Measurements from ENCODE around the gene MGAT1. TPM values are rescaled to one million over a fixed set of nuclear protein-coding genes. Genes with fewer than 3 reads are reported as not detected.
A peak's percentile ranks its signal among the peaks of the same experiment; 100 is the strongest.
"Not testable (repeated sequence)": the region's sequence is repeated elsewhere in the genome, so short reads cannot be mapped to it uniquely, and the experiment has no call there.

The MGAT1 gene
- total RNA-seq, 4 donors from 2014 or later: 121 to 154 (median 138) TPM

DNA sequence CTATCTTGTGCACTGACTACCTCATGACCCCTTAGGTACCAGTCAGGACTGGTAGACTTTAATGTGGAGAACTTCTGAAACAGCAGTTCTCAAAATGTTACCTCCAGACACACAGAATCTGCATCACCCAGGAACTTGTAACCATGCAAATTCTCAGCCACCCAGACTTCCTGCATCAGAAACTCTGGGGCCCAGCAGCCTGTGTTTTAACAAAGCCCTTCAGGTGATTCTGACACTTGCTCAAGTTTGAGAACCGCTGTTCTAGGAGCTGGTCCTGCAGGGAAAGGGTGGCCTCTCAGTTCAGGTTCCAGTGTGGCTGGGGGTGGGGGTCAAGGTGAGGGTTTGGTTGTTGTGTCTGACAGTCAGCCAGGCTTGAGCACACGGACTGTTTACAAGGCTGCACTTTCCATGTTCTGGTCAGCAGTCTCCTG lies 30.0 kb upstream of the MGAT1 start:
- no peak for DNase-seq (ENCODE audit: low spot score in 2 of 2)
- TF ChIP-seq POLR2A (IDR thresholded peaks at IDR 0.05): no peak
- TF ChIP-seq, protein P1, sequence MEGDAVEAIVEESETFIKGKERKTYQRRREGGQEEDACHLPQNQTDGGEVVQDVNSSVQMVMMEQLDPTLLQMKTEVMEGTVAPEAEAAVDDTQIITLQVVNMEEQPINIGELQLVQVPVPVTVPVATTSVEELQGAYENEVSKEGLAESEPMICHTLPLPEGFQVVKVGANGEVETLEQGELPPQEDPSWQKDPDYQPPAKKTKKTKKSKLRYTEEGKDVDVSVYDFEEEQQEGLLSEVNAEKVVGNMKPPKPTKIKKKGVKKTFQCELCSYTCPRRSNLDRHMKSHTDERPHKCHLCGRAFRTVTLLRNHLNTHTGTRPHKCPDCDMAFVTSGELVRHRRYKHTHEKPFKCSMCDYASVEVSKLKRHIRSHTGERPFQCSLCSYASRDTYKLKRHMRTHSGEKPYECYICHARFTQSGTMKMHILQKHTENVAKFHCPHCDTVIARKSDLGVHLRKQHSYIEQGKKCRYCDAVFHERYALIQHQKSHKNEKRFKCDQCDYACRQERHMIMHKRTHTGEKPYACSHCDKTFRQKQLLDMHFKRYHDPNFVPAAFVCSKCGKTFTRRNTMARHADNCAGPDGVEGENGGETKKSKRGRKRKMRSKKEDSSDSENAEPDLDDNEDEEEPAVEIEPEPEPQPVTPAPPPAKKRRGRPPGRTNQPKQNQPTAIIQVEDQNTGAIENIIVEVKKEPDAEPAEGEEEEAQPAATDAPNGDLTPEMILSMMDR (IDR thresholded peaks at IDR 0.05): no peak
- H3K4me3 ChIP-seq (ENCODE audit: low read depth, poor library complexity, severe bottlenecking): no peak overlapping the region
- WGBS, 2 donors: 67 to 76% methylated on average over 2 of the region's 2 CpGs
- intact Hi-C loops (cut with DNase I; ENCODE audit: low total_unique reads): no loop called here

DNA sequence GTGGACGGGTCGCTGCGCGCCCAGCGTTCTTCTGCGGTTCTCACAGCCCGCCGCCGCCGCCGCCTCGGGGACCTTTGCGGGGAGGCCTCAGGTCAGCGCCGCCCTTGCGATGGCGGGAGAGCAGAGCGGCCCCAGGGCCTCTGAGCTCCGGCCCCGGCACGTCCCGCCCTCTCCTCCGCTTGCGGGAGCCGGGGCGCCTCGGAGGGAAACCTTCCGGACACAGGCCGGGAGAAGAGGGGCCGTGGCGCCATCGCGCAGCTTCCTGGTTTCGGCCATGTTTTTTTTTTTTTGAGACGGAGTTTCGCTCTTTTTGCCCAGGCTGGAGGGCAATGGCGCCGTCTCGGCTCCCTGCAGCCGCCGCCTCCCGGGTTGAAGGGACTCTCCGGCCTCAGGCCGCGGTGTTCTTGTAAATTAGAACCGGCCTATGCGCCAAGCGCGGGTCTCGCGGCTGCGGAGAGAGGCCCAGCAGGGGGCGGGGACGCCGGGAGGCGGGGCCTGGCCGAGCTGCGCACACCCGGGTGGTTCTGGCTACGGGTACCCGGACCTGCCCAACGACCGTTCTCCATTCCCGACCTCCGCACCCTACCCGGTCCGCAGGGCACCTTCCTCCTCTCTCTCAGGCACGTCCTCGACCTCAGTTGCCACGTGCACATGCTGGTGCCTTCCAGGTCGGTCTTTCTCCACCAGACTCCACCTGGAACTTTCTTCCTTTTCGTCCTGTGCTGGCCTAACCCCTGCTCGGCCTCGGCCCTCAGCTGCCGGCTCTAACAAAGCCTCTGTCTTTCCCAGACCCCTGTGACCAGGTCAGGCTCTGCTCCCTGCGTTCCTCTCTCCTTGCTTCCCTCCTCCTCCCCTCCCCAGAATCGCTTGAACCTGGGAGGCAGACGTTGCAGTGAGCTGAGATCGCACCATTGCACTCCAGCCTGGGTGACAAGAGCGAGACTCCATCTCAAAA lies 28.8 kb upstream of the MGAT1 start:
- 2% methylated on average over 60 to 72 of the region's 80 CpGs for WGBS, 2 donors
- TF ChIP-seq, protein P1 (IDR thresholded peaks at IDR 0.05): no peak
- TF ChIP-seq POLR2A (IDR thresholded peaks at IDR 0.05): peak in 1 of 2 donors; percentile 68
- DNase-seq (ENCODE audit: low spot score in 2 of 2): peak; percentile 83 to 97
- H3K4me3 ChIP-seq (ENCODE audit: low read depth, poor library complexity, severe bottlenecking): peak overlapping the region; percentile 97
- intact Hi-C loops (cut with DNase I; ENCODE audit: low total_unique reads): no loop called here

DNA sequence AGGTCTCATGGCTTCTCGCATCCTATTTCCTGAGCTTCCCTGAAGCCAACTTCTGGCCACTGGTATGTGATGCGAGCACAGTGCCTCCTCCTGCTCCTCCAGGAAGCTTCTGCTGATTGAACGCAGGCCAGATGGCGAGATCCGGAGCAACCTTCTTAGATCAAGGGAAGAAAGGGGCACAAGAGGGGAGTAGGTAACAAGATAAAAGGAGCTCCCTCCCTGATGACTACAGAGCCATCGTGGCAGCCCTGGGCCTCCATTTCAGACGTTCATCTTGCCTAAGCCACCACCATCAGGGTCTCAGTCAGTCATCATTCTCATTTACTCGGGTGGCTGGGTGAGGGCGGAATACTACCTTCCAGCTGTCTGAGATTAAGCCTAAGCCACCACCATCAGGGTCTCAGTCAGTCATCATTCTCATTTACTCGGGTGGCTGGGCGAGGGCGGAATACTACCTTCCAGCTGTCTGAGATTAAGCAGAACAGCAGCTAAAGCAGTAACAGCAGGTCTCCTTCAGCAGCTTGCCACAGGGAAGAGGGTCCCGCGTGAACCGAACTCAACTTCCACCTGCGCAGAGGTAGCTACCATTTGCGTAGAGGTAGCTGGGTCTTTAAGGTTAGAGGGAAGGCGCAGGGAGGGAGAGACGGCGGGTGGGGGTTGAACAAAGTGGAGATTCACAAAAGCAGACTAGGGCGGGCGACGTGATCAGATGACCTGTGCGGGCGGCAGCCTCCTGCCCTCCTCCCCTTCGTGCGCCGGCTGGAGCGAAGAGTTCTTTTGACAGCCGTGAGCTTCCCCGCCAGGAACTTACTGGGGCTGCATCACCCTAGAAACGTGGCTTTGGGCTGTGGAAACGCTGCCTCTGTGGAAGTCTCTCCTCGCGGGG lies 27.9 kb upstream of the MGAT1 start:
- no peak for TF ChIP-seq POLR2A (IDR thresholded peaks at IDR 0.05)
- TF ChIP-seq, protein P1 (IDR thresholded peaks at IDR 0.05): no peak
- peak overlapping the region; percentile 97 for H3K4me3 ChIP-seq (ENCODE audit: low read depth, poor library complexity, severe bottlenecking)
- 31 to 33% methylated on average over 31 to 35 of the region's 35 CpGs for WGBS, 2 donors
- peak in 1 of 2 donors; percentile 95 for DNase-seq (ENCODE audit: low spot score in 2 of 2)
- intact Hi-C loops (cut with DNase I; ENCODE audit: low total_unique reads): no loop called here

DNA sequence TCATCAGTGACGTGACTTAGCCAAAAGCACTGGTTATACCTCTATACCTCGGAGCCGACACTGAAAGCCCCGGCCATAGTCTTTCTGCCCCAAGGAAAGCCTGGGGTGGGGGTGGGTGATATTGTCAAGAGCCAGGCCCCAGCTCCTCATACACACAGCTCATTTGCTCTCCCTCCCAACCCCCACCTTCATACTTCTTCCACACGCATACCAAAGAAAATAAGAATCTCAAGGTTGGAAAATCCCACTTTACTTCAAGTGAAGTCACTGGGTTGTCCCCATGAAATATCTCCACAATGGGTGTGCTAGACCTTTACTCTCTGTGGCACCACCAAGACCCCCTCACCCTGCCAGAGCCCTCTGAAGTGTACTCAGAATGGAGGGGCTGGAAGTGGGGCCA lies 27.1 kb upstream of the MGAT1 start:
- no peak overlapping the region for H3K4me3 ChIP-seq (ENCODE audit: low read depth, poor library complexity, severe bottlenecking)
- intact Hi-C loops (cut with DNase I; ENCODE audit: low total_unique reads): no loop called here
- TF ChIP-seq, protein P1 (IDR thresholded peaks at IDR 0.05): no peak
- no peak for TF ChIP-seq POLR2A (IDR thresholded peaks at IDR 0.05)
- no peak for DNase-seq (ENCODE audit: low spot score in 2 of 2)
- WGBS, 2 donors: 97 to 98% methylated on average over 5 of the region's 5 CpGs

DNA sequence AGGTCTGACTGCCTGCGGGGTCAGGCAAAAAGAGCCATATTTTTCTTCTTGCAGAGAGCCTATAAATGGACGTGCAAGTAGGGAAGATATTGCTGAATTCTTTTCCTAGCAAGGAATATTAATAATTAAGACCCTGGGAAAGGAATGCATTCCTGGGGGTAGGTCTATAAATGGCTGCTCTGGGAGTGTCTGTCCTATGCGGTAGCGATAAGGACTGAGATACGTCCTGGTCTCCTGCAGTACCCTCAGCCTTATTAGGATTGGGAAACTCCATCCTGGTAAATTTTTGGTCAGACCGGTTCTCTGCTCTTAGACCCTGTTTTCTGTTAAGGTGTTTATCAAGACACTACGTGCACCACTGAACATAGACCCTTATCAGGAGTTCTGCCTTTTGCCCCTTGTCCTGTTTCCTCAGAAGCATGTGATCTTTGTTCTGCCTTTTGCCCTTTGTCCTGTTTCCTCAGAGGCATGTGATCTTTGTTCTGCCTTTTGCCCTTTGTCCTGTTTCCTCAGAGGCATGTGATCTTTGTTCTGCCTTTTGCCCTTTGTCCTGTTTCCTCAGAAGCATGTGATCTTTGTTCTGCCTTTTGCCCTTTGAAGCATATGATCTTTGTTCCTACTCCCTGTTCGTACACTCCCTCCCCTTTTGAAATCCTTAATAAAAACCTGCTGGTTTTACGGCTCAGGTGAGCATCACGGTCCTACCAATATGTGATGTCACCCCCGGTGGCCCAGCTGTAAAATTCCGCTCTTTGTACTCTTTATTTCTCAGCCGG lies 26.3 kb upstream of the MGAT1 start:
- 88 to 93% methylated on average over 13 of the region's 13 CpGs for WGBS, 2 donors
- H3K4me3 ChIP-seq (ENCODE audit: low read depth, poor library complexity, severe bottlenecking); intact Hi-C loops (cut with DNase I; ENCODE audit: low total_unique reads); DNase-seq (ENCODE audit: low spot score in 2 of 2): not testable (repeated sequence)

DNA sequence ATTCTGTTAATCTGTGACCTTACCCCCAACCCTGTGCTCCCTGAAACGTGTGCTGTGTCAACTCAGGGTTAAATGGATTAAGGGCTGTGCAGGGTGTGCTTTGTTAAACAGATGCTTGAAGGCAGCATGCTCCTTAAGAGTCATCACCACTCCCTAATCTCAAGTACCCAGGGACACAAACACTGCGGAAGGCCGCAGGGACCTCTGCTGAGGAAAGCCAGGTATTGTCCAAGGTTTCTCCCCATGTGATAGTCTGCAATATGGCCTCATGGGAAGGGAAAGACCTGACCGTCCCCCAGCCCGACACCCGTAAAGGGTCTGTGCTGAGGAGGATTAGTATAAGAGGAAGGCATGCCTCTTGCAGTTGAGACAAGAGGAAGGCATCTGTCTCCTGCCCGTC lies 24.8 kb upstream of the MGAT1 start:
- WGBS, 2 donors: 75 to 82% methylated on average over 7 of the region's 7 CpGs
- intact Hi-C loops (cut with DNase I; ENCODE audit: low total_unique reads); H3K4me3 ChIP-seq (ENCODE audit: low read depth, poor library complexity, severe bottlenecking); DNase-seq (ENCODE audit: low spot score in 2 of 2): not testable (repeated sequence)

Data from lower leg skin (tissue), 4 donors.